Tibial nerve (tissue), 4 donors: ENCODE data around the gene GPR3.
"Not testable (repeated sequence)": the region's sequence is repeated elsewhere in the genome, so short reads cannot be mapped to it uniquely, and the experiment has no call there.

ENCODE experiments used
- CTCF ChIP-seq, 5 experiments: fragments of 200-600 bp in 3 of 5; fragments of 450-650 bp in 2 of 5; sonication (generic) in 3 of 5; IDR thresholded peaks; one replicate each; pipeline ENCODE4 v1.5.1; 2016 to 2019; ENCODE audit warnings: antibody characterized with exemption in 5 of 5, mild to moderate bottlenecking in 3 of 5, moderate library complexity in 2 of 5
- EP300 ChIP-seq, 2 donors: sonication (generic); formaldehyde crosslinking; IDR thresholded peaks; one replicate each; pipeline ENCODE4 v1.6.1; 2017; ENCODE audit warnings: antibody characterized with exemption in 2 of 2, mild to moderate bottlenecking in 1 of 2

GRCh38 chr1:27432725-27433124 lies 40.3 kb downstream of the GPR3 start:
- TF ChIP-seq EP300, CTCF (IDR thresholded peaks at IDR 0.05): not testable (repeated sequence)
